IPS-11a (cell line): Measurements from ENCODE around the gene AMOTL1.
A peak's percentile ranks its signal among the peaks of the same experiment; 100 is the strongest.
"Not testable (repeated sequence)": the region's sequence is repeated elsewhere in the genome, so short reads cannot be mapped to it uniquely, and the experiment has no call there.

Experiments
- H3K4me3 ChIP-seq: one replicate; pipeline ENCODE4 v1.5.1; 2013; ENCODE audit warnings: low read depth, low read length, control low read depth

AMOTL1 gene

DNA sequence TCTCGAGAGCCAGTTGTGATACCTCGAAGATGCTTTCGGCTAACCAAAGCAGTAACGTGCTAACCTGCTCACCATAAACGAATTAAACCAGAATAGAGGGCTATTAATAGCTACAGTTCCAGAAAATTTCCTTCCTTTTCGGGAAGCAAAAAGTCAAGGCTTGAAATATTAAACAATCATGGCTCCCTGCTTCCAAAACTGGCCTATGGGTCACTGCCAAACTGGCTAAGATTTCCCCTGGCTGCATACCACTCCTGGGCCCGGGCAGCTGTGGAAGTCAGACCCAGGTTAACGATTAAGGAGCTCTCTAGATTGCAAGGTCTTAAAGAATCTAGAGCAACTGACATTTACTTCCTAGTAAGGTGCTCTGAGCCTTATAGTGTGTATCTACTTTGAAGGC lies 1.7 kb downstream of the AMOTL1 start:
- peak overlapping the region; percentile 84 for H3K4me3 ChIP-seq

DNA sequence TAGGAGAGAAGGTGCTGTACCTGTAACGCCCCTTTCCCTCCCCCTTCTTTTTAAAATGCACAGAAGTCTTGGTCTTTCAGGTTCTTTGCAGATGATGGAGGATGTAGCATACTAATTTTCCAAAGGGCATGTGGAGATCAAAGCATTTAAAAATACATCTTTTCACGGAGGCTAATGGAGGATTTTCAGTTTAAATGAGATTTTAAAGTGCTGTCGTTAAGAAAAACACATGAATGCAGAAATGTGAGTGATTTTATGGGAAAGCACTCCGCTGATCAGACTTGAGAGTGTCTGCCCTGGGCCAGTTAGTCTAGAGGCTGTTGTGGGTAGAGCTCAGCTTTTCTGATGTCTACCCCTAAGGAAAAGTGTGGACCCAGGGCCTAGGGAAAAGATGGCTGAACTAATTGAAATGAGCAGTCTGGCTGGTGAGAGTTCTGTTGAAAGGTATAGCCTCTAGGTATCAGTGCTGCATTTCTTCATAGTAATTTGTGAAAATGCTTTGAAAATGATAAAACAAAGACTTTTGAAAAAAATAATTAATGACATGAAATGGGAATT lies 2.5 kb downstream of the AMOTL1 start:
- no peak overlapping the region for H3K4me3 ChIP-seq

DNA sequence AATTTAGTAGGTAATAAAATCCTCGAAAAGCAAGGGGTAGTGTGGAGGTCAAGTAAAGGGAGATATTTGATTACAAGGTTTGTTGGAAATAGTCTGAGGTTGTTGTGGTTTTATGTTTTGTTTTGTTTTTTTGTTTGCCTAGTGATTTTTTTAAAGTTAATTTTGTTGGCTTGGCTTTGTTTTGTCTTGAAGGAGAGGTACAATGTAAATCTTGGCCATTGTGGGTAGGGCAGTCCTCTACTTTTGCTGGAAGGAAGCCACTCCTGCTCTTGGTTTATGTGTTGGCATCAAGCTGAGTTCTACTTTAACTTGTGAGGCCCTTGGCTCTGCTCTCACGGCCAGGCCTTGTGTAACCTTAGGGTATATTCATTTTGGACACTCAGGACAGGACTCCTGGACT lies 3.2 kb downstream of the AMOTL1 start:
- no peak overlapping the region for H3K4me3 ChIP-seq

DNA sequence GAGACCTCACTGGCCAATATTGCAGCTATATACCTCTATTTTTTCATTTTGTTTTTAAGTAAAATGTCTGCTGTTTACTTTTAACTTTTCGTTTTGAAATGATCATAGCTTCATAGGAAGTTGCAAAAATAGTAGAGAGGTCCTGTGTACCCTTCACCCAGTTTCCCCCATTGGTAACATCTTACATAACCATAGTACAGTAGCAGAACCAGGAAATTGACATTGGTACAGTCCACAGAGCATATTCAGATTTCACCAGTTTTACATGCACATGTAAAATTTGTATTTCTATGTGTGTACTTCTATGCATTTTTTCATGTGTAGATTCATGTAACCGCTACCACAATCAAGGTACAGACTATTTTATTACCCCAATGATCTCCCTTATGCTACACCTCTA lies 3.8 kb downstream of the AMOTL1 start:
- H3K4me3 ChIP-seq = no peak overlapping the region

DNA sequence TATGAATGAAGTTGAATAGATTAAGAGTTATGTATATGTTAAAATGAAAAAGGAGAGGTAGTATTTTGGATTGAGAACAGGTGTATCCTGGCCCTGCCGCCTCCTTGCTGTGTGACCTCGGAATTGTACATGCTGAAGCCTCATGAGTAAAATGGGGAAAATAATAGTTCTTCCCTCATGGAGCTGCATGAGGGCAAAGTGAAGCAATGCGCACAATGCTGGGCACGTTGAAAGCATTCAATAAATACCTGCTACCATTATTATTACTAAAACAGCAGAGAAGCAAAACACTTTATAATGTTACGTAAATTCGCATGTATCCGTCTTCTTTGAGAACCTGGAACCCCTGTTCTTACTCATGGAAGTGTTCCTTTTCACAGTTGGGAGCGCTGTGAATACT lies 5.7 kb downstream of the AMOTL1 start:
- H3K4me3 ChIP-seq = no peak overlapping the region

DNA sequence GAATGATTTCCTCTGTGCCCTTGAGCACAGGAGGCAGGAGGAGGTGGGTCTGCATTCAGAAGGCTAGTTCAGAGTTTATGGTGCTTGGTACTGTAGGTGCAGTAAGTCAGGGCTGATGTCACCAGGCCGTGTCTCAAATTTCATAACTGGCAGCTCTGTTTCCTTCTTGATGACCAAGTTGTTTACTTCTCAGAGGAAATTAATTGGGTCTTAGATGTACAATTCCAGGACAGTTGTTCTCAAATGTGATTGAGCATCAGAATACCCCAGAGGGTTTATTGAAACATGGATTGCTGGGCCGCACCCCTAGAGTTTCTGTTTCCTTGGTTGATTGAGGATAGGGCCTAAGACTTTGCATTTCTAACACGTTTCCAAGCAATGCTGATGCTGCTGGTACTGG lies 6.2 kb downstream of the AMOTL1 start:
- no peak overlapping the region for H3K4me3 ChIP-seq

DNA sequence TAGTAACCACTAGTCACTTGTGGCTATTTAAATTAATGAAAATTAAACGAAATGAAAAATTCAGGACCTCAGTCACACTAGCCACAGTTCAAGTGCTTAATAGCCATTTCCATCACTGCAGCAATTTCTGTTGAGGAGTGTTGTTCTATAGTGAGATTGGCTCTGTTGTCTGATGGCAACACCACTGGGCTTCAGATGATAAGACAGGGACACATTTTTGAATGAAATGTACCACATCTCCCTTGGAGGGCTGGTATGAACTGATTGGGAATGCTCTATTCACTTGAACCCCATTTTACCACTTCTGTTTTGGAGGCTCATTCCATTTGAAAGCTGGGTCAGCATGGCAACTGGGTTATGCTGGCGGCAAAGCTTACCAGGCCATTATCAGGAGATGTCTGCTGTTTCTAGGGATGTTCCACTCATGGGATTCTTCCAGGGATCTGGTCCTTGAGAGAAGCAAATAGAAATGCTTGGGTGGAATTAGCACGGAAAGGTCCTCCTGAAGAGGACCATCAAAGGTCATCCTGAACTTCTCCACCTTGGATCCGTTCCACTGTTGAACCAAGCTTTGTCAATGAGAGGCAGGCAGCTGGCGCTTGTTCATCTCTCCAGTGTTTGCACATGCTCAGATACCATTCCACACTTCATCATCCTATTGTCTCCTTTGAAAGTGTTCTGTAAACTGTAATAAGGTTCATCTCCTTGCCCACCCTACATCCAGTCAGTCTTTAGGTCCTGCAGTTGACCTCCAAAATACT lies 7.6 kb downstream of the AMOTL1 start:
- no peak overlapping the region for H3K4me3 ChIP-seq

DNA sequence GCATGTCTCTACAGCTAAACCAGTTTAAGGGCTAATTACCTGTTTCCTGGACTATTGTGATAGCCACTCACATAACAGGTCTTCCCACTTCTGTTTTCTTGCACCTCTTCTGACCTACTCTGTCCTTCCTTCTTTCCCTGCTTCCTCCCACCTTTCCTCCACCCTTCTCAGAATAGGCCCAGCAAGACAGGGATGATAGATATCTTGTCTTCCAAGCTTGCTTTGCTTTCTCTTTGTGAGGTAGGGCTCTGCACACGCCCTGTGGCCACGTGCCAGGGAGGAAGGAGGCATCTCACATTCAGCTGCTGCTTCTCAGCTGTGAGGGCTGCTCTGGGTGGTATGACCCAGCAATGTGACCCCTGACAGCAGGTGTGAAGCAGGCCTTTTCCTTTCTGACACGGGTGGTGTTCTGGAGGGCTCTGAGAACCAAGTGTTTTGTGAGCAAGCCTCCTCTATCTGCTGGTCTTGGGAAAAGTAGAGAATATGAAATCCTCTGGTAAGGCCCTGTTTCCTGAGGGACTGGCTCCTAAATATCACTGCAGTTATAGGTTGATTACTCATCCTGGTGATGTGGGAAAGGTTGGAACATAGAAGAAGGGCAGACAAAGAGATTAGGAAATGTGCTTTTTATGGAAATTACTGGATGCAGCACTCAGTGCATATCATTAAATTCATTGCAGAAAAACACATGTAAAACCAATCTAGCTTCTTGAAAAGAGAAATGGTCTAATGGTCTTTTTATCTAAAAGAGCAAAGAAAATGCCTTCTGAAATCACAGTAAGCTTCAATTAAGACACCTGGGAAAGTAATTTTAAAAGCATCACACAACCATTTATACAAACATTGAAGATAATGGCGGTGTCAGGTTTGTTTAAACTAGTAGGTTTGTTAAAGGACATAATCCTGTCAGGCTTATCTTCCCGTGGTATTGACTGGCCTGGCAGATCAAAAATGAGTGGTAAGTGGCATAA lies 8.5 kb downstream of the AMOTL1 start:
- no peak overlapping the region for H3K4me3 ChIP-seq

DNA sequence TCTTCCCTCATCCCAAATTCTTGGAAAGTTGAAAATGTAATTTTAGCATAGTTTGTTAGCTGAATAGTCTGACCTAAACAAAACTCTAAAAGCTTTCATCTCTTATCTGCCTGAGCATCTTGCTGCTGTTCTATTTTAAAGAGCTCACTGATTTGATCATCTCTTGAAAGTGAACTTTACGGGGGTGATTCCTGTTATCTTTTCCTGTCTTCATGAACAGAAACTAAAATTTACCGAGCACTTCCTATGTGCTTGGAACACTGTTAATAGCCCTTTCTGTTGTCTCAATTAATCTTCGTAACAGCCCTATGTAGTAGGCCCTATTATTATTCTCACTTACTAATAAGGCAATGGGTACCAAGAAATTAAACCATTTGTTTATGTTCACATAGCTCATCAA lies 12.3 kb downstream of the AMOTL1 start:
- H3K4me3 ChIP-seq = no peak overlapping the region

DNA sequence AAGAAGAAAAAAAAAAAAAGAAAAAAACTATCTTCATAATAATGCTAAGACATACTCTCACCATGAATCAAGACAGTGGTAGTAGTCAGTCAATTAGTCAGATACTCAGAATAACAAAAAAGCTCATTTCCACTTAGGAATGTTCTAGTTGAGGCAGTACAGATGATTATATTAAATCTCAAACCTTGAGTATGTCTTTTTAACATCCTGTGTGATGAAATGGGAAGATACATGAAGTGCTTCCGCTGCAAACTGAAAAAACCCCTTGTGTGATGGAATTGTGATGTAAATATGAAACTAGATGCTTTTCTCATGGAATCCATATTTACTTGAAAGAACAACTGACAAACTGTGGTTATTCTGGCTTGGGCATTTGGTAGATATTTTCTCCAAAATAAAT lies 13.7 kb downstream of the AMOTL1 start:
- no peak overlapping the region for H3K4me3 ChIP-seq

DNA sequence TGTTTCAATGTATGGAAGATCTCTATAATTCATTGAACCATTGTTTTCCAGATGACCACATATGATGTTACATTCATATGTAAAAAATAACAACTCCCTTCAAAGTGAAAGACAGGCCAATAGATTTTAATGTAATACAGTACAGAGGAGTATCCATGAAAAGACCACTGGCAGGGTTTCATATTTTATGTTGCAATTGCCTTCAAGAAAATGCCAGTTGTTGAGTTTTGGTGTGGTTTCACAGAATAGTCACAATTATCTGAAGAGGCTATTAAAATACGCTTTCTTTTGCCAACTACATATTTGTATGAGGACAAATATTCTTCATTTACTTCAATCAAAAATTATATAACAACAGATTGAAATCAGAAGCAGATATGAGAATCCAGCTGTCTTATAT lies 14.3 kb downstream of the AMOTL1 start:
- H3K4me3 ChIP-seq = no peak overlapping the region

DNA sequence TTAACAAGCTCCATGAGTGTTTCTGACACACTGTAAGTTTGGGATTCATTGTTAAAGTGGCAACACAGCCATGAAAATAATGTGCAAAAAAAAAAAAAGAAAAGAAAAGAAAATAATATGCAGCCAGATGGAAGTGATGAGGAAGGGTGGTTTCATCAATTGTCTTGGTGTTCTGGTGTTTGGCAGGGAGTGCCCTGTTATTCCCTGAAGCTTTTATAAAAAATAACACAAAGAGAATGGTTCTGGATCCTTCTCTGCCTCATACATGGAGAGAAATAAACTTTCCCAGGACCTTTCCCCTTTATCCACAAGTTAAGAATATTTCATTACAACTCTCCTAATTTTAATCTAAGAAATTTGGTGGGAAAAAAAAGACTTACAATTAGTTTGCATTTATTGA lies 16.7 kb downstream of the AMOTL1 start:
- H3K4me3 ChIP-seq = no peak overlapping the region

DNA sequence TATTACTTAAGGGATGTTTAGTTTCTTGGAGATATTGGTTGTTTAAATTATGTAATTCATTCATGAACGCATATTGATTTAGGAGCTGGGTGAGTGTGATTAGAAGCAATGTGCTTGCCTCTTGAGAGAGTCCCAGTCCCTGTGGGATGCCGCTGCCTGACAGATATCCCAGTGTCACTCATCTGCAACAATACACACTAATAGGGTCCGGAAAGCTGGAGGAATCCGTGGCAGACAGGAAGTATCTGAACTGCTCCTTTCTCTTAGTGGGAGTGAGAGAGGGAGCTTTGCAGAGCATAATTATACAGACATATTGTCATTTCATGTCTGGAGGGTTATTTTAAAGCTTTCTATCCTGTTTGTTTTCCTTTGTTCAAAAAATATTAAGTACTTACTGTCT lies 17.4 kb downstream of the AMOTL1 start:
- H3K4me3 ChIP-seq = no peak overlapping the region

DNA sequence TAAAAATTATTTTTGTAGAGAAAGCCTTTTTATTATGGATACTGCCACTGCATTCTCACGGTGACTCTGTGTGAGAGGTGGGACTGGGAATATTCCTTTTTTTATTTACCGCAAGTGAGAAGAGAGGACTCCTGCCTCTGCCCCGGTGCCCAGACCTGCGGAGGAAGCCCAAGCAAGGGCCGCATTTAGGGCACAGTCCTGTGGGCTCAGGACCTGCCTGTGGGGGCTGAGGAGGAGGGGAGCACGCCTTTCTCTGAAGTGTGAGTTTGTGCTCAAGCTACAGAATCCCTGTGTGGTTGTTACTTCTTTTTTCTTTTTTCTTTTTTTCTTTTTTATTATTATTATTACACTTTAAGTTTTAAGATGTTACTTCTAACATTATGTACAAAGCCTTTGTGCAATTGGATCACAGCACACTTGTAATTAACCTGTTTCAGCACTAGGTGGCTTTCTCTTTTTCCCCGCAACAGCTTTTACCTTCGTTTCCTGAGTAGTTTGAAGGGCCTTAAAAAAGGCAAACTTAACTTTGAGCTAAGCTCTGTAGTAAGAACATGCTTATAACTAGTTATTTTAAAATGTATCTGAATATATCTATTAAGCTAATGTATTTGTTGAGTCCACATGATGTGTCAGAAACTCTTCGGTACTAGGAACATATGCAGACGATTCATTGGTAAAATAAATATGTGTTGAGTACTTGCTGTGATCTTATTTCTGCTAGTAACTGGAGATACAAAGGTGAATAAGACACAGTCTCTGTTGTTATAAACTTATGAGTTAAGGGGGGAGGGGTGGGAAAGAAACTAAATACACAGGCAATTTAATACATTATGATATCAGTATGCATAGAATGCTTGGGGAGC lies 18.3 kb downstream of the AMOTL1 start:
- no peak overlapping the region for H3K4me3 ChIP-seq

DNA sequence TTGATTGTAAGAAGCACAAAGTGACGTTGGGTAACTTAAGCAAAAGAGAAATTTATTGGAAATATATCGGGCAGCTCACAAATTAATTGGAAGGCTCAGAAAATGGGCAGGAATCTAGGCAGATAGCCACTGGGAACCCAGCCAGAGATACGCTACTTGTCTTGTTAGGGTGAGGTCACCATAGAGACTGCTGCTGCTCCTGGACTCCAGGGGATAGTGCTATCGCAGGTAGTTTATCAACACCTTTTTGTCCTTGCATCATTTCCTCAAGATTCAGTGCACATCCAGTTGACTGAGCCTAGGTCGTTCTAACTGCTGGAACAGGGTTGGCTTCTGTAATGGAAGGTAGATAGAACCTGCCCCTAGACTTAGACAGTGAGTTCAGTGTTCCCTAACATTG lies 19.6 kb downstream of the AMOTL1 start:
- H3K4me3 ChIP-seq = no peak overlapping the region

DNA sequence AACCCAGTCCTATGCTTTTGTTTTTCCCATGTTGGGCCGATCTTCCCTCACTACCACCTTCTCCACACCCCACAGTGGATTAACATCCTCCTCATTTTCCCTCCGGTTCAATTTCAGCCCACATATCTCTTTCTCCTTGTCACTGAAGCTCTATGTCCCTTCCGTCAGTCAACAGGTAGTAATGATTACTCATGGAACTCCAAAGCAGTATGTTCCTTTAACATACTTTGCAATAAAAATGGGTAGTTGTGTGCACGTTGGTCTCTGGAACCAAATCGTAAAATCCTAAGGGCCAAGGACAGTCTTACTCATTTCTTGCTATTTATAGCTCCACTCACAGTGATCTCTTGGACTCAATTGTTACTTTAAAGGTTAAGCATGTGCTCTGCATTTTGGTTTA lies 20.2 kb downstream of the AMOTL1 start:
- H3K4me3 ChIP-seq = no peak overlapping the region

DNA sequence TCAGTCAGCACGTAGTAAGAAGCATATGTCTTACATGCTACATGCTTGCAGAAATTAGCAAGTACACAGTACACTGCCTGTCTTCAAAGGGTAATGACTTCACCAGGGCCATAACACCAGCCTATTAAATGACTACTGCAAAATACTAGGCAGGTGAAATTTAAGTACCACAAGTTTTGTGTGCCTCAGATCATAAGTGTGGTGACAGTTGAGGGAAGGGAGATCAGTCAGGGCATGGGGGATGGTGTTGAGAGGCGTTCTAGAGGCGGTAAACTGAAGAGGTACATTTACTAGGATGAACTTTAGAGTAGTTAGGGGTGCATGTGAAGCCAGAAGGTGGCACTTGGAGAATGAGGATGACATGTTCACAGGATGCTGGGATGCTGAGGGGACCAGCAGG lies 22.0 kb downstream of the AMOTL1 start:
- H3K4me3 ChIP-seq = no peak overlapping the region

DNA sequence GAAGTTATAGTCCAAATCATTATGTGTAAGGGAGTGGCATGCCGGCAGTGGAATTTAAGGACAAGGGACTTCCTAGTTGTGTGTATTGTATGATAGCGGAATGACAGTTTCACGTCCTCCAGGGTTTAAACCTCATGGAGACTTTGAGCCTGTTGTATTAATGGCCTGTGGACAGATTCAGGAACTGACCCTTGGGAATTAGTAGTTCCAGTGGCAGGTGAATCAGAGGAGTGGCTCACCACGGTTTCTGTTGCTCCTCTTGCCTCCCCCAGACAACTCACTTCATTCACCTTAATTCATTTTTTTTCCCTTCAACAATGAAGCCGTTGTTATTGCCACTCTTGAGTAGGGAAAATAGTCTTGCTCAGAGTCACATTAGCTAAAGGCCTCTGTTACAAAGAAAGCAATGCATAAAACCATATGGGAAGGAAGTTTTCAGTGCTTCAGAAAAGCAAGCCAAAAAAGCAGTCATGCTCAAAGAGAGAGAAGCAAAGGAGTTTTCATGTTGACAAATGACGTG lies 22.6 kb downstream of the AMOTL1 start:
- no peak overlapping the region for H3K4me3 ChIP-seq

DNA sequence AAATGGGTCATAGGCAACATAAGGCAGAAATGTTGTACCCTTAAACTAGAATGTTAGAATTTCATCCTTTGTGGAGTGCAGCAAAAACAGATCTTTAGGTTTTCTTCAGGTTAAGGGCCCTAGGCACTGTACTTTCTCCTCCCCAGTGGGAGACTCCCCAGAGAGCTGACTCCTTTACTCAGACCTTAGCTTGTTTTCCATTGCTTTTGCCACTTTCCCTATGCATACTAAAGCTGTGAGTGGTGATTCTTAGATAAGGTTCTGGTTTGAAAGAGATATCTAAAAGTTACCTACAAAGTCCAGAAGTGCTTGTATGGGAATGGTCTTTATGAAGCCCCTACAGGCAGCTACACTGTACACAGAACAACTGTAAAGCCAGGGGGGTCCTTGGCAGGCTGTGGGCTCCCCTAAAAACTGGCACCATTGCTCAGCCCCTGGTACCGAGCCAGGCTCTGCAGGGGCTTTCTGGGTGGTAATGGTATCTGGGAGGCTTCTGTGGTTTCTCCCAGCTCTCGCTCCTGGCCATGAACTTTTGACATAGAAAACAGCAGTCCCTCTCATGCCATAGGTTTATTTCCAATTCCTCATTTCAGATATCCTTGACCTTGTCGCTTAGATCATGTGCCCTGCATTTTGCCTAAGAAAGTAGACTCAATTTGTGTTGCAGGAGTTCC lies 23.2 kb downstream of the AMOTL1 start:
- no peak overlapping the region for H3K4me3 ChIP-seq

DNA sequence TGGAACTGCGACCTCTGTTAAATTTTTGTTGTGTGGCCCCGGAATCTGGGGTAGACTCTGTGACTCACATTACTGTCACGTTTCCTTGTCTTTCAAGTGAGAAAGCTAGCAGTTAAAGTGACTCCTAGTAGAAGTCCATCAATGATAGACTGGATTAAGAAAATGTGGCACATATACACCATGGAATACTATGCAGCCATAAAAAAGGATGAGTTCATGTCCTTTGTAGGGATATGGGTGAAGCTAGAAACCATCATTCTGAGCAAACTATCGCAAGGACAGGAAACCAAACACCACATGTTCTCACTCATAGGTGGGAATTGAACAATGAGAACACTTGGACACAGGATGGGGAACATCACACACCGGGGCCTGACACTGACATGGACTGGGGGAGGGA lies 23.8 kb downstream of the AMOTL1 start:
- not testable (repeated sequence) for H3K4me3 ChIP-seq
